Fibroblast of pulmonary artery (primary cell): Measurements from ENCODE around the gene SPIN1.

ENCODE experiments used
- DNase-seq: peaks from one replicate; pipeline ENCODE4 v3.0.0-alpha.2; 2010; ENCODE audit warnings: low read depth
- H3K4me3 ChIP-seq: replicated peaks from 2 replicates; pipeline ENCODE4 v1.5.1; 2011; ENCODE audit warnings: low read depth, mild to moderate bottlenecking, control low read depth, low read length, moderate library complexity
- TF ChIP-seq, protein P1 (sequence below): IDR thresholded peaks from 2 replicates; pipeline ENCODE4 v1.5.1; 2011; ENCODE audit warnings: mild to moderate bottlenecking, control low read depth, low read length, inconsistent platforms; ENCODE audit errors: missing control alignments

SPIN1 gene

DNA sequence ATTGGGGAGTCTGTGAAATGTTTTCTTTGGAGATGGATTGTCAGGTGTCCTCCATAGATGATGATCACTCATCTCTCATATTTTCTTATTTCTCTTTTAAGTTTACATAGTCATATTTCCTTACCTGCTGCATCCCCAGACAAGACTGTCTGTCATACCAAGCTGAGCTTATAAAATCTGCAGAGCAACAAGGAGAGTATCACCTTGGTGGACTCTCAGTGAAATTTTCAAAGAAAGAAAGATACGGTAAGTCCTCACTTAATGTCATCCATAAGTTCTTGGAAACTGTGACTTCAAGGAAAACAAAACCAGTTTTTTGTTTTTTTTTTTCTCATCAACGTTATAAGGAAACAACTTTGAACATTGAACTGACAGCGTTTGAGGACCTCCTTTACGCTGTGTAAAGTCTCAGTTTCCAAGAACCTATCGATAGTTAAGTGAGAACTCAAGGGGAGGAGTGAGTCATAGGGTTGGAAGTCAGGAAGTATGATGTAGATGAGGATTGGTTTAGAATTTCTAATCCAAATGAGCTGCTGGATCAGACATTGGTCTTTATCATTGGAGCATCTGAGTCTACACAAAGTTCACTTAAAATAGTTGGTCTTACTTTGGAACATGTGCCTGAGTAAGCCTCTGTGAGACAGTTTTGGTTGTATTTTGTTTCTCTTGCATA, 45.5 kb downstream of the SPIN1 start:
- TF ChIP-seq, protein P1, sequence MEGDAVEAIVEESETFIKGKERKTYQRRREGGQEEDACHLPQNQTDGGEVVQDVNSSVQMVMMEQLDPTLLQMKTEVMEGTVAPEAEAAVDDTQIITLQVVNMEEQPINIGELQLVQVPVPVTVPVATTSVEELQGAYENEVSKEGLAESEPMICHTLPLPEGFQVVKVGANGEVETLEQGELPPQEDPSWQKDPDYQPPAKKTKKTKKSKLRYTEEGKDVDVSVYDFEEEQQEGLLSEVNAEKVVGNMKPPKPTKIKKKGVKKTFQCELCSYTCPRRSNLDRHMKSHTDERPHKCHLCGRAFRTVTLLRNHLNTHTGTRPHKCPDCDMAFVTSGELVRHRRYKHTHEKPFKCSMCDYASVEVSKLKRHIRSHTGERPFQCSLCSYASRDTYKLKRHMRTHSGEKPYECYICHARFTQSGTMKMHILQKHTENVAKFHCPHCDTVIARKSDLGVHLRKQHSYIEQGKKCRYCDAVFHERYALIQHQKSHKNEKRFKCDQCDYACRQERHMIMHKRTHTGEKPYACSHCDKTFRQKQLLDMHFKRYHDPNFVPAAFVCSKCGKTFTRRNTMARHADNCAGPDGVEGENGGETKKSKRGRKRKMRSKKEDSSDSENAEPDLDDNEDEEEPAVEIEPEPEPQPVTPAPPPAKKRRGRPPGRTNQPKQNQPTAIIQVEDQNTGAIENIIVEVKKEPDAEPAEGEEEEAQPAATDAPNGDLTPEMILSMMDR: no peak
- peak; percentile 4 for DNase-seq
- no peak overlapping the region for H3K4me3 ChIP-seq

DNA sequence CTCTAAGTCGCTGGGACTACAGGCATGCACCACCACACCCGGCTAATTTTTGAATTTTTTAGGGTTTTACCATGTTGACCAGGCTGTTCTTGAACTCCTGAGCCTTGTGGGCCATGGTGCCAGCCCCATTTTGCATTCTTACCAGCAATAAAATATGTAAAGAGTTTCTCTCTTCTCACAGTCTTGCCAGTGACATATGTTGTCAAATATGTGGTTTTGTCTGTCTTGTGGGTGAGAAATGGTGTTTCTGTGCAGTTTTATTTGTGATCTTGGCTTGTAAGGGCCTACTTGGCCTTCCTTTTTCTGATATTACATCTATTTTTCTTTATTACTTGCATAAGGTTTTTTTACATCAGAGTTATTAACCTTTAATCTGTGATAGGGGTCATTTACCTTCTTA, 47.1 kb downstream of the SPIN1 start:
- TF ChIP-seq, protein P1: no peak
- H3K4me3 ChIP-seq: no peak overlapping the region
- DNase-seq: no peak

DNA sequence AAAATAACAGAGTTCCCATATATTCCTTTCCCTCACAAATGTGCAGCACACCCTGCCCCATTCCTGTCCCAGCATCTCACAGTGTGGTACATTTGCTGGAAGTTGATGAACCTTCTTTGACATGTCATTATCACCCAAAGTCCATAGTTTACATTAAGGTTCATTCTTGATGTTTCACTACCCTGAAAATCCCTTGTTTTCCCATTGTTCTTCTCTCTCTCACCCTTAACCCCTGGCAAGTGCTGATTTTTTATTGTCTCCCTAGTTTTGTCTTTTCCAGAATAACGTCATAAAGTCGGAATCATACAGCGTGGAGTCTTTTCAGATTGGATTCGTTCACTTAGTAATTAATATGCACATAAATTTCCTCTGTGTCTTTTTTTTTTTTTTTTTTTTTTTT, 48.1 kb downstream of the SPIN1 start:
- DNase-seq: no peak
- TF ChIP-seq, protein P1: no peak
- H3K4me3 ChIP-seq: no peak overlapping the region

DNA sequence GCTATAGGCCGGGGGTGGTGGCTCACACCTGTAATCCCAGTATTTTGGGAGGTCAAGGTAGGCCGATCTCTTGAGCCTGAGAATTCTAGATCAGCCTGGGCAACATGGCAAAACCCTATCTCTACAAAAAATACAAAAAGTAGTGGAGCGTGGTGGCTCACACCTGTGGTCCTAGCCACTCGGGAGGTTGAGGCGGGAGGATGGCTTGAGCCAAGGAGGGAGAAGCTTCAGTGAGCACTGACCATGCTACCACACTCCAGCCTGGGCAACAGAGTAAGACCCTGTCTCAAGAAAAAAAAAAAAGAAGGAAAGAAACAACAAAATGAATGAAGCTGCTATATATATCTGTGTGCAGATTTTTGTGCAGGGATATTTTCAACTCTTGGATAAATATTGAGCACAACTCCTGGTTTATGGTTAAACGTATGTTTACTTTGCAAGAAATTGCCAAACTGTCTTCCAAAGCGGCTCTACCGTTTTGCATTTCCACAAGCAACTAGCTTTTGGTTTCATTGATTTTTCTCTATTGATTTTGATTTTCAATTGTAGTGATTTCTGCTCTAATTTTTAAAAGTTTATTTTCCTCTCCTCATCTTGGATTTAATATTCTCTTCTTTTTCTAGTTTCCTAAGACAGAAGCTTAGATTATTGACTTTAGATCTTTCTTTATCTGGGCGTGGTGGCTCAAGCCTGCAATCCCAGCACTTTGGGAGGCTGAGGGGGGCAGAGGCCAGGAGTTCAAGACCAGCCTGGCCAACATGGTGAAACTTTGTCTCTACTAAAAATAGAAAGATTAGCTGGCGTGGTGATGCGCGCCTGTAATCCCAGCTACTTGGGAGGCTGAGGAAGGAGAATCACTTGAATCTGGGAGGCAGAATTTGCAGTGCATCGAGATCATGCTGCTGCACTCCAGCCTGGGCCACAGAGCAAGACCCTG, 49.2 kb downstream of the SPIN1 start:
- no peak overlapping the region for H3K4me3 ChIP-seq
- TF ChIP-seq, protein P1: no peak
- DNase-seq: no peak

DNA sequence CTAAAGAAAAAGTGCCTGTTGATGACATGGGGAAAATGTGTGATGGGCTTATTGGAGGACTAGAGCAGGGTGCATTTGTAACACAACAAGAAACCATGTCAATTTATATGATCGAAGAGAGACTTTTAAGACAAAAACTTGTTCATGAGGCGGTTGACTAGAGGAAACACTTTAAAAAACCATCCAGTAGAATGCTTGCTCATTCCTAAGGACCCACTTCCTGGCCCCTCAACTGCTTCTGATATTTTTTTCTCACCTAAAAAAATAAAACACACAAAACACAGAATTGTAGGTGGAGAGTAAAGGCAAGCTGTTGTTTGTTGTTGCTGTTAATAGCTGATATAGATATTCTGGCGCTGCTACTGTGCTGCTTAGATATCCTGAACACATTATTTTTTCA, 50.6 kb downstream of the SPIN1 start:
- DNase-seq: no peak
- no peak overlapping the region for H3K4me3 ChIP-seq
- TF ChIP-seq, protein P1: no peak

DNA sequence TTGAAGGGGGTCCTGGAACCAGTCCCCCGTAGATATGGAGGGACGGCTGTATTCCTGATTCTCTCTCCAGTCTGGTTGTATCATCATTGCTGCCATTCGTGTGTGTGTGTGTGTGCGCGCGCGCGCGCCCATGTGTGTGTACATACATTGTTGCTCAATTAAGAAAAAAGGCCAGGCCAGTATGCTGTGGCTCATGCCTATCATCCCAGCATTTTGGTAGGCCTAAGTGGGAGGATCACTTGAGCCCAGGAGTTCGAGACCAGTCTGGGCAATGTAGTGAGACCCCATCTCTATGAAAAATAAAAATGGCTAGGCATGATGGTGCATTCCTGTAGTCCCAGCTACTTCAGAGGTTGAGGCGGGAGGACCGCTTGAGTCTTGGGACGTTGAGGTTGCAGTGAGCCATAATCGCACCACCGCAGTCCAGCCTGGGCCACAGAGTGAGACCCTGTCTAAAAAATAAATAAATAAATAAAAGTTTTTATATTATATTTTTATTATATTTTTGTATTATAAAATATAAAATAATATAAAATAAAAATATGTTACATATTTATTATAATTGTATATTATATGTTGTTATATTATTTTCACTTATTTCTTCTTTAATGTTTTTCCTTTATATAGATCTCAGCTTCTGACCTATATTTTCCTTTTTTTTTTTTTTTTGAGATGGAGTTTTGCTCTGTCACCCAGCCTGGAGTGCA, 53.2 kb downstream of the SPIN1 start:
- DNase-seq: no peak
- TF ChIP-seq, protein P1: no peak
- H3K4me3 ChIP-seq: no peak overlapping the region
